NCI-H2196 (cell line): ENCODE data around the gene SBF2.

Experiments used
- DNase-seq: peaks from one replicate; lab custom pipeline; 2025; ENCODE audit not compliant: unreplicated experiment; lab: John Stamatoyannopoulos, UW

The SBF2 gene

DNA sequence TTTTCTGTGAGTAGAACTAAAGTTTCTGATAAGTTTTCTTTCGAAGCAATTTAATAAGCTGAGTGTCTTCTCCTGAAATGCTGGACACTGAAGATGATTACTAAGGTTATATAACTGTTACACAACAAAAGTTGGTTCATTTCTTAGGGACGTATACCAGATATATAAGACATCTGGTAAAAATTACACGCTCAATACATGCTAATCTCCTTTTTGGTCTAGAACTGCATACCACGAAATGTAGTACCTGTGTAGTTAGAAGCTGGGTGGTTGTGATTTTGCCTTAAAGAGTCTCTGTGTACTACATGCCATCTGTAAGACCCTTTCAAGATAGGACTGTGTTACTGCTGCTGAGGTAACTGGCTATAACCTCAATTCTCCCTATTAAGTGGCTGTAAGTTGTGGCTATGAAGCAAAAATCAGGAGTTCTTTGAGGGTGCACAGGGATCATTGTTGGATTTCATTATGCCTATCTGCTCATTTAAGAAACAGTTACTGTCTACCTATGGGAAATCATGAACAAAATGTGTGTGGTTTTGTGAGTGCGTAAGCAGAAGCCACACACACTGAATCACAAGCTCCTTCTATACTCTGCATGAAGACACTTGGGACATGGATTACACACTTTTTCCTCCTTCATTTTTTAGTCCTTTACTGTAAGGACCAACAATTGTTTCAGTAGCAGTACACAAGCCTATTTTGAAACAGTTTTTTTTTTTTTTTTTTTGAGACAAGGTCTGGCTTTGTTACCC, 434.3 kb downstream of the SBF2 start:
- DNase-seq = no peak

- no peak for DNase-seq
Observed at GRCh38 chr11:9858822-9859221, 435.2 kb downstream of the SBF2 start.

DNA sequence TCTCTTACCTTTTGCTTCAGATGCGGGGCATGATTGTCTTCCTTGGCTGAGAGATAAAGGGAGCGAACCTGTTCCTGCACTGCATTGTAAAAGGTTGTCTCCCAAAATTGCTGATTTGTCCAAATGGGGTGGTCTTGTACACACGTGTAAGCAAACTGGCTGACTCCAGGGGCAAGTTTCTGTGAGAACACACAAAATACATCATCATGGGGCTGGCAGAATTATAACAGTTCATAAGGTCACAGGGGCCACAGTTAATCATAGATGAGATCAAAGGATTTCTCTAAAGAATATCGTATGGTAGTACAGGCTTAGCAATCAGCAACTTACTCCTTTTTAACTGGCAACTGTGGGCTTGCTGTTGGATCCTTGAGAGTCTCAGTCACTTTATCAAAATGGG, 435.8 kb downstream of the SBF2 start:
- DNase-seq = no peak

GRCh38 chr11:9855579-9856287, 438.3 kb downstream of the SBF2 start:
- no peak for DNase-seq

DNA sequence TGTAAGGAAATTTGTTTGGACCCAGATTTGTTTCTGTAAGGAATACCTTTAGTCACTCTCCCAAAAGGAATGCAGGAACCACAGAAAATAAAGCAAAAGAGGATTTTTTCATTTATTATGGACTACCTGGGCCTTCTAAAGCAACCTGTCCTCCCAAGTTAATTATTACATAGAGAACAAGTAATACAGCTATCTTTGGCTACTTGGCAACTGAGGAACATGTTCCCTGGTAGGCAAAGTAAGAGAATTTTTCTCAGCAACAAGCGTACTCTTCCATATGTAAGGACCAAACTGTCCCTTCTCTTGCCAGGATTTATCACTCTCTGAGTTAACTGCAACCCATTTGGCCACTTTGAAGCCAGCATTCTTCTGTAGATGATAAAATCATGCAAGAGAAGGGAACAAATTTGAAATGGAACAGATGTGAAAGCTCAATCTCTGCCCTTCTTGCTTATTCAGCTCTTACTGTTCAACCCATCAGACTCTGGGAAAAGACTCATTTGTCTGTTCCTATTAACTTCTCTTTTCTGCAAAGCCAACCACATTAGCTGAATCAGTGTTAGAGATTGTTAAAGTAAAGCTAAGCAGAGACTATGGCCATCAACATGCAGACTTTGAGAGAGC, 440.0 kb downstream of the SBF2 start:
- no peak for DNase-seq

GRCh38 chr11:9852465-9852864, 441.6 kb downstream of the SBF2 start:
- no peak for DNase-seq

GRCh38 chr11:9851366-9851765, 442.7 kb downstream of the SBF2 start:
- DNase-seq = no peak

DNA sequence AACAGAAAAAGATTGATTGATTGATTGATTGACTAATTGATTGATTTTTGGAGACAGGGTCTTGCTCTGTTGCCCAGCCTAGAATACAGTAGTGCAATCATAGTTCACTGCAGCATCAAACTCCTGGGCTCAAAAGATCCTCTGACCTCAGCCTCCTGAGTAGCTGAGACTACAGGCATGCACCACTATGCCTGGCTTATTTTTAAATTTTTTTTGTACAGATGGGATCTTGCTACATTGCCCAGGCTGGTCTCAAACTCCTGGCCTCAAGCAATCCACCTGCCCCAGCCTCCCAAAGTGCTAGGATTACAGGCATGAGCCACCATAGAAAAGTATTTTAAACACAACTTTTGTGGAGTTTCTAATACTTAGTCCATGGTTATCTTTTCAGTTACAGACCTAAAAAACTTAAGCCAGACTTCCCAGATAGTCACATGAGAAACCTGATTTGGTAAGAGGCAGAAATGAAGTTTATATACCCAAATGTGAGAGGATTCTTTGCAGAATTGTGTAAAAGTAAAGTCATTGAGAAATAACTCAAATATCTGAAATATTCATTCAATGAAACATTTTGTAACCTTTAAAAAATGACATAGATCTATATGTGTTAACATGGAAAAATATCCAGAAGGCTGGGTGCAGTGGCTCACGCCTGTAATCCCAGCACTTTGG, 443.7 kb downstream of the SBF2 start:
- no peak for DNase-seq

- DNase-seq = no peak
Observed at GRCh38 chr11:9849389-9849788, 444.6 kb downstream of the SBF2 start.

DNA sequence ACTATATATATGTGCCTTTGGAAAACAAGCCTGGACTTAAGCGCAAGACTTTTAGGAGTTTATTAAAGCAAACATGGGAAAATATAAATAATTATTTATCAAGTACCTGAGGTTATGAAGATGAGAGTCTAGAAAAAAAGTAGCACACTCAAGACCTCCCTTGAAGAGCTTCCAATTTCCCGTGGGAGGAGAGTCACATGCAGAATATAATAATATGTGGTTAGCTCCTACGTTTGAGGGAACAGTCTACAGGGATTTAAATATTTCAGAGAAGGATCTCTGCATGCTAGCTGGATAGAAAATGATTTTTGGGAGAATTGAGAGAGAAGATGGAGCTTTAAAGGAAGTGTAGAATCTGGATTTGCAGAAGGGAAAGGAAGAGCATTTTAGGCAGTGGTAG, 446.4 kb downstream of the SBF2 start:
- no peak for DNase-seq

DNA sequence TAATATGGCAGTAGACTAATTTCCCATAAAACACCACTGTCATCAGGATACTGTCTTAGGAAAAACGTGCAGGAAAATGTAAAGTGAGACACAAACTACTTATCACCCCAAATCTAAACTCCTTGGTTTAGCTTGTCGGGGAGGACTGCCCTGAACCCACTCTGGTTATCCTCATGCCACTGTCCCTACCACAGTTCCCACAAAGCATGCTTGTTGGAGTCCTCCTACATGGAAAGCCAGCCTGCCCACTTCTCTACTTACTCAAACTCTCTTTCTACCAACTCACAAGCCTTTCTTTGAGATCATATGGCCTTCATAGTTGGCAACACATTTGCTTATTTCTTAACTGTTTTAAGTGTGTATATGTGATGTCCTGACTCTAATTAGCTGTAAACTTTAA, 451.1 kb downstream of the SBF2 start:
- DNase-seq = no peak

GRCh38 chr11:9840460-9841004, 453.5 kb downstream of the SBF2 start:
- no peak for DNase-seq

DNA sequence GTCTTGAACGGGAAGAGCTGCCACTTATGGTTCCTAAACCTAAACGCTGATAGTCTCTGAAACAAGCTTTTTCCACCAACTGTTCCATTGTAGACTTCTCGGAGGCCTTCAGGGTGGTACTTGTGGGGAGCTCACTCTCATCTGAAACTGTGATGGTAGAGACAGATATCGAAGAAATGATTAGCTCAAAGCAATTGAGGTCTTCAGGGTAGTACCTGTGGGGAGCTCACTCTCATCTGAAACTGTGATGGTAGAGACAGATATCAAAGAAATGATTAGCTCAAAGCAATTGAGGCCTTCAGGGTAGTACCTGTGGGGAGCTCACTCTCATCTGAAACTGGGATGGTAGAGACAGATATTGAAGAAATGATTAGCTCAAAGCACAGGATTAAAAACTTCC, 454.5 kb downstream of the SBF2 start:
- no peak for DNase-seq

- DNase-seq = no peak
Observed at GRCh38 chr11:9838961-9839360, 455.1 kb downstream of the SBF2 start.

GRCh38 chr11:9838229-9838628, 455.8 kb downstream of the SBF2 start:
- no peak for DNase-seq

DNA sequence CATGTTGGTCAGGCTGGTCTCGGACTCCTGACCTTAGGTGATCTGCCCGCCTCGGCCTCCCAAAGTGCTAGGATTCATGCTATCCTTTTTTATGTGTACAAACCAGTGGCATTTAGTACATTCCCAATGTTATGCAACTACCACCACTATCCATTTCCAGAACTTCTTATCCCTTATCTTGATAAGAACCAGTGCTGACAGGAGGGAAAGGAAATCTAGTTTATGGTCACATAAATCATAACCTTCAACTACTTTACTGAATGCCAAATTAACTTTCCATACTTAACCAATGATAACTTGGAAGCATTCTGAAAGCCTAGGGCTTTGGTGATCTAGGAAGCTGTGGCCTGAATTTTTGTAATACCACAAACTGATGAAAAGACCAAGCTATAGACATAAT, 459.7 kb downstream of the SBF2 start:
- no peak for DNase-seq

GRCh38 chr11:9831122-9831521, 462.9 kb downstream of the SBF2 start:
- peak; percentile 32 for DNase-seq

DNA sequence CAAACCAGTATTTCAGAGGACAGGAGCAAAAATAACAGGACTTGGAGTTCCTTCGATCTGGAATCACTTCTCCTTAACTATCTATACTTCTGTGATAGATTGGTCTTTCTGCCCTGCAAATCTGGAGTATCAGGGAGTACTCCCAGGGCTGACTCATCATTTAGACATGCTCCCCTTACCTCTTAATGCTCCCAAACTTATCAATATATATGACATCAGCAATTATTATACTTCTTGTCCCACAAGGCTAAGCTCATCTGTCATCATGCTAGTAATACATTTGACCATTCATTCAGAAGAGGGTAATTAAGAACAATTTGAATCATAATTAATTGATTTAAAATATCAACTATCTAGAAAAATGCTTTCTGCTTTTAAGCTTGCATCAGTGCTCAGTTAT, 466.3 kb downstream of the SBF2 start:
- no peak for DNase-seq

- no peak for DNase-seq
Observed at GRCh38 chr11:9826390-9826789, 467.6 kb downstream of the SBF2 start.

DNA sequence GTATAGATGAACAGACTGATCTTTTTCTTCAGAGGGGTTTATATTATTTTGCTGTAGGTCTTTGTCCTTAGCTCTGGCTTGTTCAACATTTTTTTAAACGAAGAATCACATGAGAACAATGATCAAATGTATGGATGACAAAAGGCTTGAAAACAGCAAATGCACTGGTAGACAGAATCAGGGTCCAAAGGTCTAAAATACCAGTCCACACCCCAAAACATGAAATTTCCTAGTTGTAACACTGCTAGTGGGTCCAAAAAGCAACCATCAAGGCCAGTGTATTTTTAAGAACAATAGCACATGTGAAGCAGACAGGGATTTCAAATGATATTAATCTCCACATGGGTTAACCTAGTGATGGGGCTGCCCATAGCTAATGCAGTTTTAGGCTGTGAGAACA, 468.1 kb downstream of the SBF2 start:
- DNase-seq = no peak

DNA sequence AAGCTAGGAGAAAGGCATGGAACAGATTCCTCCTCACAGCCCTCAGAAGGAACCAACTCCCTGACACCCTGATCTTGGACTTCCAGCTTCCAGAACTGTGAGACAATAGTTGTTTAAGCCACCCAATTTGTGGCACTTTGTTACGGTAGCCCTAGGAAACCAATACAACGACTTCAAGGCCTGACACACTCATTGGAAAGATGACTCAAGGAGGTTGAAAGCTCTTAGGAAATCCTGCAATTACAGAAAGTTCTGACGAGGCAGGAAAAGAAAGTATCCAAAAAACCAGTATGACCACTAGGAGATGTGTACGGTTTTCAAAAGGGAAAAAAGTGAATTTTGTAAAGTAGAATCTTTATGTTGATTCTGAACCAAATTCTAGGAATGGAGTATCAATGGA, 468.7 kb downstream of the SBF2 start:
- DNase-seq = no peak
